HL-60 (cell line): ENCODE measurements around the gene FOS.

Source experiments
- CTCF ChIP-seq: IDR thresholded peaks from one replicate; pipeline ENCODE4 v1.5.1; 2011; ENCODE audit warnings: low read length, control low read depth, inconsistent platforms; ENCODE audit not compliant: insufficient read depth
- REST ChIP-seq: IDR thresholded peaks from 2 replicates; pipeline ENCODE4 v1.6.1; 2012; ENCODE audit warnings: low read depth; ENCODE audit not compliant: insufficient replicate concordance

GRCh38 chr14:75250800-75251199 lies 27.8 kb upstream of the FOS start:
- no peak for TF ChIP-seq CTCF
- TF ChIP-seq REST = no peak
